ENCODE measurements around the gene SPSB1. TPM values are rescaled to one million over a fixed set of nuclear protein-coding genes. Genes with fewer than 3 reads are reported as not detected.

The SPSB1 gene
- total RNA-seq, 1 experiment from 2014 or later = 2.9 TPM

DNA sequence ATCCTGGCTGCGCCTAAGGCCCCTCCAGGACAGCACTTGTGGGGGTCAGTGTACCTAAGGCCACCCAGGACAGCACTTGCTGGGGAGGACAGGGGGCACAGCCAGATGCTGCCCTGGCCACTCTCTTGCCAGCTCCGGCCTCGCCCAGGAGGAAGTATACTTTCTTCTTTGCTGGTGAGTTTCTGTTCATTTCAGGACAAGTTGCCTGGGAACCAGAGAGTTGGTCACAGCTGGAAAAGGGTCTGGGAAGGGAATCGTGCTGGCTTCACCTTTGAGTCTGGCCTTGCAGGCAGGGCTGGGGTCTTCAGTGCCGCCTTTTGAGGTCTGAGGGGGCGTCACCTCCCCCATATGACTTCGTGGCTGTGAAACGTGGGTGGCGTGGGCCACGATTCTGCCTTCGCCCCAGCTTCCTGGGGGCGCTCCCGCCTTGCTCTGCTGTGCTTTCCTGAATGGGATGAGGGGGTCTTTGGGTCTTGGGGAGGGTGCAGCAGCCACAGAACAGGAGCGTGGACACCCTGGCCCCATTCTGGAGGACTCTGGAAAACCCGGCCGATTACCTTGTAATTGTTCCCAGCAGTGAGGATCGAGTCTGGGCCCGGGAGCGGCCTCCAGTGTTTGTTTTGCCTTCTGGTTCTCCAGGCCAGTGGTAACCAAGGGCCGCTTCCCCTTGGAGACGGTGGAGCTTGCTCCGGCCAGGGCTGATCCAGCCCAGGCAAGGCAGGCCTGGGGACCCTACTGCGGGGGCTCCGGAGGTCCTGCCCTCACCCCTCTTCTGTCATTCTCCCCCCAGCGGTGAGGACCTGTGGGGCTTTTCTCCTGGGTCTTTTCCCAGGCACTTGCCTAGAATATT is 45.9 kb downstream of the SPSB1 start:
- Histone ChIP-seq H3K27ac (ENCODE audit: insufficient read length, low read depth, low read length) (no peak overlapping the region), H3K4me1 (ENCODE audit: insufficient read depth, low read length) (no peaks in the 10 kb centered on the region)
- DNase-seq = no peak

More for the DNA sequence above, 45.9 kb downstream of the SPSB1 start:
- H2AFZ ChIP-seq (ENCODE audit: low read length) = no peak overlapping the region
- no peaks in the 10 kb centered on the region for H3K79me1 ChIP-seq (ENCODE audit: insufficient read depth, low read depth, low read length, poor library complexity, severe bottlenecking)
- H3K56ac ChIP-seq (ENCODE audit: insufficient read length, low read depth, low read length) = no peak overlapping the region
- no peak overlapping the region for H2BK5ac ChIP-seq (ENCODE audit: insufficient read length, low read length)
- Mint-ChIP-seq H3K27ac (peak overlapping the region in 1 of 3 experiments; percentile 44; a peak in 1 of 7 replicates), H3K27me3 (ENCODE audit: low read depth) (peaks cover 1% of the 10 kb centered on the region; the same call in 1 of the 2 replicates), H3K36me3 (ENCODE audit: insufficient read depth in 1 of 3, low read depth in 3 of 3) (peaks cover 0 to 8% (median 0%) of the 10 kb centered on the region in 3 experiments; a peak in 2 of 7 replicates), H3K4me3 (no peak overlapping the region), H3K4me1 (peaks cover 2 to 19% of the 10 kb centered on the region in 2 experiments; a peak in 2 of 4 replicates), H3K9me3 (peaks cover 3 to 8% of the 10 kb centered on the region in 2 experiments; a peak in 2 of 5 replicates)
- no CpG with 5 or more reads among the region's 25 CpGs for WGBS (ENCODE audit: extremely low coverage, insufficient read length, low lambda C conversion rate)
- H3K79me2 ChIP-seq (ENCODE audit: insufficient read depth, low read length) = no peaks in the 10 kb centered on the region
- no peak overlapping the region for H4K91ac ChIP-seq (ENCODE audit: insufficient read length, low read depth, low read length)
- H2AK5ac ChIP-seq (ENCODE audit: insufficient read length, low read length) = no peak overlapping the region
- no peaks in the 10 kb centered on the region for H3K9me3 ChIP-seq (ENCODE audit: control insufficient read depth, low read depth, low read length)
- H3K4ac ChIP-seq (ENCODE audit: low read depth, low read length) = no peak overlapping the region
- no peak overlapping the region for H4K5ac ChIP-seq (ENCODE audit: insufficient read length, low read depth, low read length)
- H3K14ac ChIP-seq (ENCODE audit: insufficient read depth, low read length) = no peak overlapping the region; the same call in 1 of the 2 replicates
- no peak overlapping the region for H2BK15ac ChIP-seq (ENCODE audit: low read depth, low read length)
- H3K23ac ChIP-seq (ENCODE audit: insufficient read length, low read depth, low read length) = no peak overlapping the region
- TF ChIP-seq, protein P1, sequence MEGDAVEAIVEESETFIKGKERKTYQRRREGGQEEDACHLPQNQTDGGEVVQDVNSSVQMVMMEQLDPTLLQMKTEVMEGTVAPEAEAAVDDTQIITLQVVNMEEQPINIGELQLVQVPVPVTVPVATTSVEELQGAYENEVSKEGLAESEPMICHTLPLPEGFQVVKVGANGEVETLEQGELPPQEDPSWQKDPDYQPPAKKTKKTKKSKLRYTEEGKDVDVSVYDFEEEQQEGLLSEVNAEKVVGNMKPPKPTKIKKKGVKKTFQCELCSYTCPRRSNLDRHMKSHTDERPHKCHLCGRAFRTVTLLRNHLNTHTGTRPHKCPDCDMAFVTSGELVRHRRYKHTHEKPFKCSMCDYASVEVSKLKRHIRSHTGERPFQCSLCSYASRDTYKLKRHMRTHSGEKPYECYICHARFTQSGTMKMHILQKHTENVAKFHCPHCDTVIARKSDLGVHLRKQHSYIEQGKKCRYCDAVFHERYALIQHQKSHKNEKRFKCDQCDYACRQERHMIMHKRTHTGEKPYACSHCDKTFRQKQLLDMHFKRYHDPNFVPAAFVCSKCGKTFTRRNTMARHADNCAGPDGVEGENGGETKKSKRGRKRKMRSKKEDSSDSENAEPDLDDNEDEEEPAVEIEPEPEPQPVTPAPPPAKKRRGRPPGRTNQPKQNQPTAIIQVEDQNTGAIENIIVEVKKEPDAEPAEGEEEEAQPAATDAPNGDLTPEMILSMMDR (conservative IDR thresholded peaks at IDR 0.05) = no peak
- no peak overlapping the region for H2BK20ac ChIP-seq (ENCODE audit: low read depth, low read length, poor library complexity, severe bottlenecking)
- no peak overlapping the region for H2BK120ac ChIP-seq (ENCODE audit: low read depth, low read length, poor library complexity, severe bottlenecking)
- no peak overlapping the region for H3K4me2 ChIP-seq (ENCODE audit: insufficient read depth, insufficient read length, low read length)
- no peak overlapping the region for H4K8ac ChIP-seq (replicated peaks; ENCODE audit: insufficient read length, low read depth, low read length)
- no peaks in the 10 kb centered on the region for H3K23me2 ChIP-seq (ENCODE audit: insufficient read length, low read depth, low read length, poor library complexity, severe bottlenecking)
- no peak overlapping the region for H3T11ph ChIP-seq (ENCODE audit: low read length)
- no peak overlapping the region for H3K18ac ChIP-seq (ENCODE audit: insufficient read length, low read depth, low read length)
- no peaks in the 10 kb centered on the region for H3K27me3 ChIP-seq (ENCODE audit: insufficient read depth, low read length)
- no peaks in the 10 kb centered on the region for H4K20me1 ChIP-seq (ENCODE audit: control insufficient read depth, insufficient read depth, insufficient read length)
- H2BK12ac ChIP-seq (ENCODE audit: insufficient read length, low read depth, low read length) = no peak overlapping the region
- H3K9ac ChIP-seq (ENCODE audit: extremely low read depth, insufficient read length, low read length) = no peak overlapping the region

All from H9 (cell line).